HEK293T (cell line): ENCODE data around the gene ZBTB47.

Experiments
- BHLHE40 ChIP-seq: fragments of 450-650 bp; IDR thresholded peaks from 2 replicates; pipeline ENCODE4 v1.6.1; 2016; ENCODE audit warnings: mild to moderate bottlenecking, moderate library complexity, borderline replicate concordance
- ELF4 ChIP-seq: fragments of 450-650 bp; IDR thresholded peaks from 2 replicates; pipeline ENCODE4 v1.6.1; 2017; ENCODE audit warnings: antibody characterized with exemption
- FOXM1 ChIP-seq: fragments of 450-650 bp; IDR thresholded peaks from 2 replicates; pipeline ENCODE4 v1.6.1; 2017; ENCODE audit warnings: mild to moderate bottlenecking, borderline replicate concordance
- SP1 ChIP-seq: fragments of 450-650 bp; IDR thresholded peaks from 2 replicates; pipeline ENCODE4 v1.6.1; 2017
- SUZ12 ChIP-seq: fragments of 450-650 bp; IDR thresholded peaks from 2 replicates; pipeline ENCODE4 v1.6.1; 2016; ENCODE audit warnings: mild to moderate bottlenecking

DNA sequence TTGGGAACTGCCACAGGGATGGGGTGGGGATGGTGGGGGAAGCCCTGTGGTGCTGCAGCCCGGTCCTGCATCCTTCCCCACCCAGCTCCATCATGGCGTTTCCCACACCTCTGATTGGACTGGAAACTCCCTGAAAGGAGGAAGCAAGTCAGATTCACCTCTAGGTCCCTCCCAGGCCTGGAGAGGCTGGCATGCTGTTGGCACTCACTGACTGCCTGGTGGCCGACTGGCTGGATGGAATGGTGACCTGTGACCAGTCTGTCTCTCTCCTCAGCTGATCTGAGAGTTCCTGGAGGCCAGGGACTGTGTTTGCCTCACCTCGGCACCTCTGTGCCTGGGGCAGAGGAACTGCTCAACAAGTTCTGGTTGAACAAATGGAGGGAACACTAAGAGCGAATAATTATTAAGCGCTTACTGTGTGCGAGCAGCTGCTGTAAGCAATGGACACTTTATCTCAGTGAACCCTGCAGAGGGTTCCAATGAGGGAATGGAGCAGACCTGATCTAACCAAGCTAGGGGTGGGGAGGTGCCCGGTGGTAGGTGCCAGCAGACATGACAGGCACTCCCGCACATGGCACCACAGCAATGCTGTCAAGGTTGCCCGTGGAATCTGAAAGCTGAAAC lies 52.6 kb downstream of the ZBTB47 start:
- no peak for TF ChIP-seq SP1
- TF ChIP-seq SUZ12: no peak
- no peak for TF ChIP-seq BHLHE40
- no peak for TF ChIP-seq FOXM1
- no peak for TF ChIP-seq ELF4
